CD4-positive, alpha-beta T cell treated with Interferon alpha-2 for 1 hour (primary cell): ENCODE data around the gene ARL5A.
A peak's percentile ranks its signal among the peaks of the same experiment; 100 is the strongest.

ENCODE experiments used
- DNase-seq, 2 donors: peaks; one replicate each; pipeline ENCODE4 v3.0.0-alpha.2; 2020 to 2022

ARL5A gene

GRCh38 chr2:151840216-151841046, 12.2 kb upstream of the ARL5A start:
- no peak for DNase-seq

GRCh38 chr2:151837926-151838325, 9.7 kb upstream of the ARL5A start:
- no peak for DNase-seq

GRCh38 chr2:151833984-151834383, 5.8 kb upstream of the ARL5A start:
- DNase-seq, result no peak

- DNase-seq, result no peak
Observed at GRCh38 chr2:151830961-151831360, 2.7 kb upstream of the ARL5A start.

- DNase-seq, result no peak
Observed at GRCh38 chr2:151828890-151829324, 686 bp upstream of the ARL5A start.

GRCh38 chr2:151827564-151828142, 568 bp downstream of the ARL5A start:
- DNase-seq, result peak in 1 of 2 donors; percentile 29

- DNase-seq, result peak in 1 of 2 donors; percentile 39
Observed at GRCh38 chr2:151826737-151827157, 1.5 kb downstream of the ARL5A start.

GRCh38 chr2:151824886-151825285, 3.3 kb downstream of the ARL5A start:
- no peak for DNase-seq

GRCh38 chr2:151823651-151824050, 4.6 kb downstream of the ARL5A start:
- no peak for DNase-seq

GRCh38 chr2:151819920-151820319, 8.3 kb downstream of the ARL5A start:
- no peak for DNase-seq

GRCh38 chr2:151817929-151818328, 10.3 kb downstream of the ARL5A start:
- DNase-seq, result no peak

- DNase-seq, result no peak
Observed at GRCh38 chr2:151816843-151817242, 11.4 kb downstream of the ARL5A start.

GRCh38 chr2:151815821-151816489, 12.3 kb downstream of the ARL5A start:
- DNase-seq, result no peak

GRCh38 chr2:151810489-151810888, 17.7 kb downstream of the ARL5A start:
- no peak for DNase-seq

GRCh38 chr2:151809073-151809383, 19.2 kb downstream of the ARL5A start:
- DNase-seq, result no peak

GRCh38 chr2:151808258-151809072, 19.8 kb downstream of the ARL5A start:
- peak in 1 of 2 donors; percentile 55 for DNase-seq

- DNase-seq, result no peak
Observed at GRCh38 chr2:151805961-151806360, 22.3 kb downstream of the ARL5A start.

GRCh38 chr2:151805343-151805742, 22.9 kb downstream of the ARL5A start:
- no peak for DNase-seq

GRCh38 chr2:151803811-151804210, 24.4 kb downstream of the ARL5A start:
- DNase-seq, result no peak

GRCh38 chr2:151802315-151802714, 25.9 kb downstream of the ARL5A start:
- DNase-seq, result no peak

GRCh38 chr2:151799886-151800292, 28.3 kb downstream of the ARL5A start:
- DNase-seq, result no peak

GRCh38 chr2:151796774-151797173, 31.4 kb downstream of the ARL5A start:
- DNase-seq, result no peak

- DNase-seq, result no peak
Observed at GRCh38 chr2:151795646-151796240, 32.5 kb downstream of the ARL5A start.
